ENCODE measurements around the gene CCDC187.

GRCh38 chr9:136296434-136297015, 7.4 kb downstream of the CCDC187 start:
- TF ChIP-seq CTCF (IDR thresholded peaks at IDR 0.05) (no peak), POLR2A (IDR thresholded peaks at IDR 0.05) (no peak)
